ENCODE results near the gene ANXA8.
"Not testable (repeated sequence)": the region's sequence is repeated elsewhere in the genome, so short reads cannot be mapped to it uniquely, and the experiment has no call there.

DNA sequence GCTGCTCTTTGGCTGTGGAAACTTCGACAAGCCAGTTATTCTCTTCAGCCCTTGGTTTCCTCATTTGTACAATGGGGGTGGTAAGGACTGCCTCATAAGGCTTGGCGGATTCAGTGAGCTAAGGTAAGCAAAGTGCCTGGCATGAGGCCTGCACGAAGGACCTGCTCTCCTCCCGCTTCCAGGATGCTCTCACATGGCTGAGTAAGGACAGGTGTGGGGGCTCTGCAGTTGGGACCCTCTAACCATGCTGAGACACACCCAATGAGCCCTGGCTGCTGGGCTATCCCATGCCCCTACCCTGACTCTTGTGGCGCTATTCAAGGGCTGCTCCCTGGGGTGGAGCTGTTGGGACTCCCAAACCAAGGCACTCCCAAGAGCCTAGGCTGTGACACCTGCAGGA lies 8.8 kb downstream of the ANXA8 start:
- TF ChIP-seq CTCF (IDR thresholded peaks at IDR 0.05; ENCODE audit: poor library complexity); EZH2 (IDR thresholded peaks at IDR 0.05; ENCODE audit: borderline replicate concordance); EZH2phosphoT487 (IDR thresholded peaks at IDR 0.05; ENCODE audit: low read depth, severe bottlenecking, unreplicated experiment): not testable (repeated sequence)
